Endothelial cell of umbilical vein (primary cell): ENCODE measurements around the gene TRIM46. TPM values are rescaled to one million over a fixed set of nuclear protein-coding genes. Genes with fewer than 3 reads are reported as not detected.

Experiments used
- BruUV-seq: library from RNA; stranded (reverse); fragments of 400-500 nt; replicated peaks from 2 replicates; lab custom pipeline; 2021; lab: Mats Ljungman, UMichigan
- CTCF ChIA-PET: fragments of 300-600, 350-600 bp; sonication (Branson Sonifier 250); formaldehyde crosslinking; loops from one replicate; lab custom pipeline; 2021; ENCODE audit warnings: antibody characterized with exemption, inconsistent platforms; lab: Charles Lee
- POLR2A ChIA-PET: fragments of 300-600, 350-600 bp; sonication (Branson Sonifier 250); formaldehyde crosslinking; loops from one replicate; lab custom pipeline; 2021; ENCODE audit warnings: antibody characterized with exemption, inconsistent platforms; lab: Charles Lee
- DNase-seq: peaks from one replicate; pipeline ENCODE4 v3.0.0-alpha.2; 2011; ENCODE audit warnings: low read depth, low spot score
- FAIRE-seq: peaks from 2 replicates; lab custom pipeline; 2011; peaks lifted over from hg19 to GRCh38; lab: Jason Lieb, UNC
- H2AFZ ChIP-seq: 2 replicates; pipeline ENCODE4 v1.6.0; 2012; ENCODE audit warnings: low read depth, low read length, control low read depth, inconsistent platforms
- H3K27ac ChIP-seq: 2 replicates; pipeline ENCODE4 v1.5.1; 2011; ENCODE audit warnings: low read depth, mild to moderate bottlenecking, control low read depth, low read length, moderate library complexity; ENCODE audit not compliant: insufficient read depth
- H3K27me3 ChIP-seq, 2 experiments: 2 replicates each; pipeline versions ENCODE4 v1.6.0 to v1.6.1; 2011; ENCODE audit warnings: low read length in 2 of 2, mixed read lengths in 1 of 2; ENCODE audit not compliant: control insufficient read depth in 2 of 2, insufficient read depth in 2 of 2
- H3K36me3 ChIP-seq, 2 experiments: 2 replicates in 1 of 2; 3 replicates in 1 of 2; pipeline ENCODE4 v1.5.1; 2011; ENCODE audit warnings: low read length in 2 of 2, mild to moderate bottlenecking in 1 of 2, moderate library complexity in 1 of 2; ENCODE audit not compliant: control insufficient read depth in 2 of 2, insufficient read depth in 2 of 2; ENCODE audit errors: extremely low read depth in 1 of 2
- H3K4me1 ChIP-seq: 3 replicates; pipeline ENCODE4 v1.5.1; 2011; ENCODE audit warnings: mild to moderate bottlenecking, low read length; ENCODE audit not compliant: control insufficient read depth, insufficient read depth; ENCODE audit errors: extremely low read depth
- H3K4me2 ChIP-seq: 2 replicates; pipeline ENCODE4 v1.6.1; 2011; ENCODE audit warnings: low read length, control low read depth, mixed read lengths; ENCODE audit not compliant: insufficient read depth
- H3K4me3 ChIP-seq, 3 experiments: fragments of 200-600 bp in 1 of 3; sonication (generic), shearing (Covaris generic) in 1 of 3; replicated peaks in 1 of 3; 2 replicates each; pipeline ENCODE4 v1.5.1; 2011 to 2016; ENCODE audit warnings: control low read depth in 3 of 3, low read length in 3 of 3, mild to moderate bottlenecking in 2 of 3, inconsistent platforms in 1 of 3, low read depth in 1 of 3, moderate library complexity in 1 of 3; ENCODE audit not compliant: insufficient read depth in 1 of 3
- H3K79me2 ChIP-seq: 2 replicates; pipeline ENCODE4 v1.6.0; 2012; ENCODE audit warnings: low read length, inconsistent platforms; ENCODE audit not compliant: control insufficient read depth, insufficient read depth
- H3K9ac ChIP-seq: replicated peaks from 2 replicates; pipeline ENCODE3; 2011; ENCODE audit warnings: low read length, control low read depth; ENCODE audit not compliant: insufficient read depth; ENCODE audit errors: extremely low read depth
- H3K9me1 ChIP-seq: replicated peaks from 3 replicates; pipeline ENCODE4 v1.6.0; 2011; ENCODE audit warnings: mild to moderate bottlenecking, low read length; ENCODE audit not compliant: control insufficient read depth, insufficient read depth; ENCODE audit errors: extremely low read depth
- H3K9me3 ChIP-seq: replicated peaks from 2 replicates; pipeline ENCODE4 v1.5.1; 2012; ENCODE audit warnings: low read length, inconsistent platforms; ENCODE audit not compliant: control insufficient read depth, insufficient read depth
- H4K20me1 ChIP-seq: replicated peaks from 2 replicates; pipeline ENCODE3; 2011; ENCODE audit warnings: mild to moderate bottlenecking, low read length; ENCODE audit not compliant: control insufficient read depth, insufficient read depth; ENCODE audit errors: extremely low read depth
- CTCF ChIP-seq, 2 donors: IDR thresholded peaks; 1 replicate in 1 of 2; 2 replicates in 1 of 2; pipeline ENCODE4 v1.5.1; 2011; ENCODE audit warnings: low read length in 2 of 2, mild to moderate bottlenecking in 2 of 2, moderate library complexity in 2 of 2, control low read depth in 1 of 2, inconsistent platforms in 1 of 2, low read depth in 1 of 2; ENCODE audit not compliant: insufficient read depth in 1 of 2; ENCODE audit errors: extremely low read depth in 1 of 2
- EZH2 ChIP-seq: IDR thresholded peaks from 2 replicates; pipeline ENCODE4 v1.6.1; 2012; ENCODE audit warnings: borderline replicate concordance, low read depth, mild to moderate bottlenecking, moderate library complexity, low read length, inconsistent platforms; ENCODE audit not compliant: severe bottlenecking
- FOS ChIP-seq: IDR thresholded peaks from 2 replicates; pipeline ENCODE4 v1.6.1; 2011; ENCODE audit warnings: mild to moderate bottlenecking, low read length, moderate library complexity, borderline replicate concordance; ENCODE audit not compliant: insufficient read depth
- GATA2 ChIP-seq: IDR thresholded peaks from 2 replicates; pipeline ENCODE4 v1.7.0; 2011; ENCODE audit warnings: low read depth, mild to moderate bottlenecking, moderate library complexity, mixed read lengths, low read length; ENCODE audit not compliant: insufficient read length, insufficient read depth
- JUN ChIP-seq: IDR thresholded peaks from 2 replicates; pipeline ENCODE4 v1.6.1; 2011; ENCODE audit warnings: borderline replicate concordance, low read depth; ENCODE audit not compliant: insufficient read length, insufficient read depth
- MAX ChIP-seq: IDR thresholded peaks from 2 replicates; pipeline ENCODE4 v1.6.1; 2011; ENCODE audit not compliant: insufficient read depth, insufficient read length
- MYC ChIP-seq: IDR thresholded peaks from one replicate; pipeline ENCODE4 v1.6.1; 2011; ENCODE audit warnings: mild to moderate bottlenecking, low read depth, low read length
- POLR2A ChIP-seq: IDR thresholded peaks from 2 replicates; pipeline ENCODE4 v1.6.1; 2012; ENCODE audit warnings: low read depth, mild to moderate bottlenecking, control low read depth, low read length
- POLR2AphosphoS5 ChIP-seq: IDR thresholded peaks from 2 replicates; pipeline ENCODE4 v1.6.1; 2012; ENCODE audit warnings: low read depth, mild to moderate bottlenecking, control low read depth, low read length, moderate library complexity; ENCODE audit not compliant: insufficient read depth
- dilution Hi-C: fragments of 300-500 bp; cut with MboI; formaldehyde crosslinking; loops from one replicate; pipeline ENCODE4 v1.15.0; 2019; ENCODE audit warnings: low sequenced_read_pairs; ENCODE audit not compliant: extremely low pct_ligation_motif_present
- intact Hi-C: fragments of 100-400 bp; cut with micrococcal nuclease; formaldehyde crosslinking; loops from one replicate; pipeline ENCODE4 v1.10.0; 2022
- polyA plus RNA-seq, 4 experiments: library from polyadenylated mRNA; depleted of rRNA in 3 of 4; stranded (reverse) in 3 of 4; unstranded in 1 of 4; fragments of >200 nt; gene quantifications; 2 replicates each; pipeline versions ENCODE4 v1.2.1 to v1.2.3, GENCODE V29; 2011 to 2012; ENCODE audit warnings: missing spikeins in 1 of 4
- total RNA-seq: library from RNA; stranded (reverse); gene quantifications from 2 replicates; pipeline ENCODE4 v1.2.3, GENCODE V29; 2021

The TRIM46 gene
- total and polyA plus RNA-seq, 2 donors (not counting 3 experiments of a cell fraction or from before 2014, with no cell fraction given) = 9.5 to 10.0 TPM

- Histone ChIP-seq H3K27ac (no peak overlapping the region), H3K4me3 (no peak overlapping the region), H3K9me3 (no peaks in the 10 kb centered on the region), H4K20me1 (no peaks in the 10 kb centered on the region), H3K4me2 (no peak overlapping the region), H3K79me2 (peaks cover 16% of the 10 kb centered on the region), H3K4me1 (peaks cover 28% of the 10 kb centered on the region), H3K9ac (no peak overlapping the region), H3K9me1 (no peaks in the 10 kb centered on the region), H3K36me3 (peaks cover 3 to 9% of the 10 kb centered on the region in 2 experiments), H2AFZ (no peak overlapping the region), H3K27me3 (no peaks in the 10 kb centered on the region)
- intact Hi-C loops = no loop called here
- dilution Hi-C loops = no loop called here
- ChIA-PET CTCF (interaction anchor here (0.8 to 8.3 kb wide), 6 partner anchors 35 to 125 kb away, joined by 3 to 673 read pairs (median 4); no protein-coding TSS in a partner anchor), POLR2A (interaction anchor here (0.7 kb wide), 1 partner anchor 39 kb away, joined by 4 read pairs; no protein-coding TSS in a partner anchor)
- TF ChIP-seq CTCF (IDR thresholded peaks at IDR 0.05; ENCODE audit: extremely low read depth in 1 of 2, insufficient read depth in 1 of 2, low read depth in 1 of 2, low read length in 2 of 2) (no peak), MAX (no peak), POLR2AphosphoS5 (no peak), FOS (no peak), JUN (no peak), GATA2 (no peak), POLR2A (no peak), MYC (no peak), EZH2 (no peak)
- no TSS peak for BruUV-seq
- FAIRE-seq (no peak), DNase-seq (no peak)
Observed at GRCh38 chr1:155169541-155169940, 4.1 kb upstream of the TRIM46 start.
